ENCODE results near the gene SLC35A2.
A peak's percentile ranks its signal among the peaks of the same experiment; 100 is the strongest.

The SLC35A2 gene

GRCh38 chrX:48927736-48928382 lies 16.4 kb upstream of the SLC35A2 start:
- no peak for FAIRE-seq
- DNase-seq (ENCODE audit: insufficient read length, low spot score): no peak

GRCh38 chrX:48927123-48927522 lies 15.7 kb upstream of the SLC35A2 start:
- no peak for DNase-seq (ENCODE audit: insufficient read length, low spot score)
- FAIRE-seq: no peak

GRCh38 chrX:48924270-48924669 lies 12.8 kb upstream of the SLC35A2 start:
- no peak for FAIRE-seq
- DNase-seq (ENCODE audit: insufficient read length, low spot score): no peak

GRCh38 chrX:48923771-48924170 lies 12.3 kb upstream of the SLC35A2 start:
- FAIRE-seq (no peak), DNase-seq (ENCODE audit: insufficient read length, low spot score) (no peak)

GRCh38 chrX:48920718-48921104 lies 9.3 kb upstream of the SLC35A2 start:
- FAIRE-seq: no peak
- no peak for DNase-seq (ENCODE audit: insufficient read length, low spot score)

GRCh38 chrX:48919947-48920717 lies 8.7 kb upstream of the SLC35A2 start:
- FAIRE-seq (no peak), DNase-seq (ENCODE audit: insufficient read length, low spot score) (no peak)

- FAIRE-seq (no peak), DNase-seq (ENCODE audit: insufficient read length, low spot score) (no peak)
These were observed 8.0 kb upstream of the SLC35A2 start for GRCh38 chrX:48919360-48919841.

- peak; percentile 80 for DNase-seq (ENCODE audit: insufficient read length, low spot score)
- FAIRE-seq: no peak
These were observed 7.3 kb upstream of the SLC35A2 start, which contains the start of gene PIM2 for GRCh38 chrX:48918643-48919340. TSS of gene PIM2 (minus strand) at chrX:48919024. CDS start at chrX:48918834, 190 bp downstream.

GRCh38 chrX:48918301-48918642 lies 6.8 kb upstream of the SLC35A2 start:
- DNase-seq (ENCODE audit: insufficient read length, low spot score) (no peak), FAIRE-seq (no peak)

GRCh38 chrX:48917139-48918001 lies 5.9 kb upstream of the SLC35A2 start:
- DNase-seq (ENCODE audit: insufficient read length, low spot score) (peak; percentile 77), FAIRE-seq (no peak)

- no peak for FAIRE-seq
These were observed 3.4 kb upstream of the SLC35A2 start for GRCh38 chrX:48914593-48915493.

GRCh38 chrX:48913605-48914366 lies 2.3 kb upstream of the SLC35A2 start:
- FAIRE-seq (no peak), DNase-seq (ENCODE audit: insufficient read length, low spot score) (no peak)

More at GRCh38 chrX:48914593-48915493, 3.4 kb upstream of the SLC35A2 start:
- no peak for DNase-seq (ENCODE audit: insufficient read length, low spot score)

GRCh38 chrX:48910926-48911411 lies 477 bp downstream of the SLC35A2 start:
- FAIRE-seq: no peak
- no peak for DNase-seq (ENCODE audit: insufficient read length, low spot score)

- DNase-seq (ENCODE audit: insufficient read length, low spot score): no peak
- FAIRE-seq: no peak
These were observed 1.6 kb downstream of the SLC35A2 start for GRCh38 chrX:48909703-48910294.

- FAIRE-seq (no peak), DNase-seq (ENCODE audit: insufficient read length, low spot score) (no peak)
These were observed 2.8 kb downstream of the SLC35A2 start for GRCh38 chrX:48908600-48908999.

- DNase-seq (ENCODE audit: insufficient read length, low spot score) (no peak), FAIRE-seq (no peak)
These were observed 6.2 kb downstream of the SLC35A2 start for GRCh38 chrX:48905090-48905790.

GRCh38 chrX:48904626-48905025 lies 6.8 kb downstream of the SLC35A2 start:
- no peak for DNase-seq (ENCODE audit: insufficient read length, low spot score)
- FAIRE-seq: no peak

- FAIRE-seq: no peak
These were observed 7.3 kb downstream of the SLC35A2 start for GRCh38 chrX:48904180-48904579.

More at GRCh38 chrX:48904180-48904579, 7.3 kb downstream of the SLC35A2 start:
- no peak for DNase-seq (ENCODE audit: insufficient read length, low spot score)

Measured in HTR-8/SVneo (cell line).